OCI-LY7 (cell line): ENCODE data around the gene BAG5.

ENCODE experiments used
- EZH2phosphoT487 ChIP-seq: fragments of 200-600 bp; sonication (generic); IDR thresholded peaks from 2 replicates; pipeline ENCODE4 v1.6.1; 2018; ENCODE audit warnings: low read depth, borderline replicate concordance, mild to moderate bottlenecking, mixed run types, antibody characterized with exemption, low read length, moderate library complexity, mixed read lengths
- TF ChIP-seq, protein P1 (sequence below): fragments of 200-600 bp; sonication (generic); conservative IDR thresholded peaks from 2 replicates; pipeline ENCODE4 v1.5.1; 2014; ENCODE audit warnings: mild to moderate bottlenecking, antibody characterized with exemption, low read length, moderate library complexity, mixed read lengths

DNA sequence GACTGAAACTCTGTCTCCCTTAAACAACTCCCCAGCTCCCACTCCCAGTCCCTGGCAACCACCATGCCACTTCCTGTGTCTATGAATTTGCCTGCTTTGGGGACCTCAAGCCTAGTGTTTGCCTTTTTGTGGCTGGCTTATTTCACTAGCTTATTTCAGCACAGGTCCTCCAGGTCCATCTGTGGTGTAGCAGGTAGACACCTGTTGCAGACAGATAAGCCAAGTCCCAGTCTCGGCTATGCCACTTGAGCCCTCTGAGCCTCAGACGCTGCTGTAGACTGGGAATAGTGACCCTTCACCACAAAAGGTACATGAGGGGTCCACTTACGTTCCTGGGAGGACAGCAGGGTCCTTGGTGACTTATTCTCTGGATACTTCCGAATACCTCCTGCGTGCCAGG is 42.2 kb upstream of the BAG5 start:
- TF ChIP-seq, protein P1, sequence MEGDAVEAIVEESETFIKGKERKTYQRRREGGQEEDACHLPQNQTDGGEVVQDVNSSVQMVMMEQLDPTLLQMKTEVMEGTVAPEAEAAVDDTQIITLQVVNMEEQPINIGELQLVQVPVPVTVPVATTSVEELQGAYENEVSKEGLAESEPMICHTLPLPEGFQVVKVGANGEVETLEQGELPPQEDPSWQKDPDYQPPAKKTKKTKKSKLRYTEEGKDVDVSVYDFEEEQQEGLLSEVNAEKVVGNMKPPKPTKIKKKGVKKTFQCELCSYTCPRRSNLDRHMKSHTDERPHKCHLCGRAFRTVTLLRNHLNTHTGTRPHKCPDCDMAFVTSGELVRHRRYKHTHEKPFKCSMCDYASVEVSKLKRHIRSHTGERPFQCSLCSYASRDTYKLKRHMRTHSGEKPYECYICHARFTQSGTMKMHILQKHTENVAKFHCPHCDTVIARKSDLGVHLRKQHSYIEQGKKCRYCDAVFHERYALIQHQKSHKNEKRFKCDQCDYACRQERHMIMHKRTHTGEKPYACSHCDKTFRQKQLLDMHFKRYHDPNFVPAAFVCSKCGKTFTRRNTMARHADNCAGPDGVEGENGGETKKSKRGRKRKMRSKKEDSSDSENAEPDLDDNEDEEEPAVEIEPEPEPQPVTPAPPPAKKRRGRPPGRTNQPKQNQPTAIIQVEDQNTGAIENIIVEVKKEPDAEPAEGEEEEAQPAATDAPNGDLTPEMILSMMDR = no peak
- TF ChIP-seq EZH2phosphoT487 = no peak
